Uterus (tissue), 2 donors: Measurements from ENCODE around the gene CCT7.

ENCODE experiments used
- POLR2A ChIP-seq, 2 donors: fragments of 450-650 bp; IDR thresholded peaks; one replicate each; pipeline ENCODE4 v1.6.1; 2016; ENCODE audit warnings: antibody characterized with exemption in 2 of 2, mild to moderate bottlenecking in 1 of 2, moderate library complexity in 1 of 2
- TF ChIP-seq, protein P1 (sequence below), 4 experiments: fragments of 200-600 bp in 2 of 4; fragments of 450-650 bp in 2 of 4; sonication (generic) in 2 of 4; IDR thresholded peaks; one replicate each; pipeline ENCODE4 v1.5.1; 2016 to 2019; ENCODE audit warnings: antibody characterized with exemption in 4 of 4, mild to moderate bottlenecking in 2 of 4, moderate library complexity in 1 of 4

DNA sequence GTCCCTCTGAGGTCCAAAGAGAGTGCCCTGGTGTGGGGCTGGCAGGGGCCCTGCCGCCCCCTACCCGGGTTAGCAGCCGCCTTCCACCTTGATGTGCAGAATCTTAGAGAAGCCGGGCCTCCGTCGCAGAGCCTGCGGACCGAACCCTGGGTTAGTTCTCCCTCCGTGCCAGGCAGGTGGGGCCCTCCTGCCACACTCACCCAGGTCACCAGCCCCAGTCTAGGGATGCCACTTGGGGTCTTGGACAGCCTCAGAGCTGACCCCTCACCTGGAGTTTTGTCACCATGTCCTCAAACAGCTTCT, 24.8 kb downstream of the CCT7 start:
- TF ChIP-seq, protein P1, sequence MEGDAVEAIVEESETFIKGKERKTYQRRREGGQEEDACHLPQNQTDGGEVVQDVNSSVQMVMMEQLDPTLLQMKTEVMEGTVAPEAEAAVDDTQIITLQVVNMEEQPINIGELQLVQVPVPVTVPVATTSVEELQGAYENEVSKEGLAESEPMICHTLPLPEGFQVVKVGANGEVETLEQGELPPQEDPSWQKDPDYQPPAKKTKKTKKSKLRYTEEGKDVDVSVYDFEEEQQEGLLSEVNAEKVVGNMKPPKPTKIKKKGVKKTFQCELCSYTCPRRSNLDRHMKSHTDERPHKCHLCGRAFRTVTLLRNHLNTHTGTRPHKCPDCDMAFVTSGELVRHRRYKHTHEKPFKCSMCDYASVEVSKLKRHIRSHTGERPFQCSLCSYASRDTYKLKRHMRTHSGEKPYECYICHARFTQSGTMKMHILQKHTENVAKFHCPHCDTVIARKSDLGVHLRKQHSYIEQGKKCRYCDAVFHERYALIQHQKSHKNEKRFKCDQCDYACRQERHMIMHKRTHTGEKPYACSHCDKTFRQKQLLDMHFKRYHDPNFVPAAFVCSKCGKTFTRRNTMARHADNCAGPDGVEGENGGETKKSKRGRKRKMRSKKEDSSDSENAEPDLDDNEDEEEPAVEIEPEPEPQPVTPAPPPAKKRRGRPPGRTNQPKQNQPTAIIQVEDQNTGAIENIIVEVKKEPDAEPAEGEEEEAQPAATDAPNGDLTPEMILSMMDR (IDR thresholded peaks at IDR 0.05) = no peak
- no peak for TF ChIP-seq POLR2A (IDR thresholded peaks at IDR 0.05)
